ENCODE results near the gene ITGB6. TPM values are rescaled to one million over a fixed set of nuclear protein-coding genes. Genes with fewer than 3 reads are reported as not detected.

ITGB6 gene
- total and polyA plus RNA-seq, 2 of the 8 experiments (the other 6 are each of a cell fraction or from before 2014, with no cell fraction given) = not detected

DNA sequence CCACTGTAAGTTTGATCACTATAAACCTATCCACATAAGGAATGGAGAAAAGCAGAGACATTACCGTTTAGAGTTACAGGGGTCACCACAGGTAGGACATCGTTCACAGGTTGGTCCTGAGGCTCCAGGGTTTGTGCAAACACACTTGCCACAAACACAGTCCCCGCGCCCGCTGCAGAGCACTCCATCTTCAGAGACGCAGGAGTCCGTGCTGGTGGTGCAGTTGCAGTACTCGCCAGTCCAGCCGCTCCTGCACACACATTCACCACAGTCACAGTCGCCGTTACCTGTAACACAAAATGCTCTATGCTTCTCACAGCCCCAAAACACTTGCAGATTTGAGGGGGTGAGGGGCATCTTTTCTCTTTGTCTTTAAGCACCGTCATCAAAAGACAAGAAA lies 73.8 kb downstream of the ITGB6 start:
- Histone ChIP-seq H2BK12ac (ENCODE audit: low read depth, low read length) (no peak overlapping the region), H3K14ac (ENCODE audit: insufficient read length) (no peak overlapping the region), H2BK5ac (ENCODE audit: low read depth, low read length) (no peak overlapping the region), H2BK15ac (ENCODE audit: low read length) (no peak overlapping the region), H3K79me2 (ENCODE audit: control insufficient read depth in 1 of 2, insufficient read depth in 2 of 2, low read length in 2 of 2) (no peaks in the 10 kb centered on the region), H2BK20ac (ENCODE audit: low read length) (no peak overlapping the region), H3K27me3 (replicated peaks in 1 of 4; ENCODE audit: control insufficient read depth in 3 of 4, extremely low read depth in 1 of 4, insufficient read depth in 3 of 4, low read length in 3 of 4) (peaks cover 0 to 2% (median 0%) of the 10 kb centered on the region in 4 experiments; a peak in 1 of 7 replicates), H3K4me2 (ENCODE audit: insufficient read depth in 1 of 2, low read depth in 2 of 2, low read length in 2 of 2) (no peak overlapping the region), H3K9ac (replicated peaks in 1 of 4; ENCODE audit: extremely low read depth in 1 of 4, low read depth in 3 of 4, low read length in 3 of 4) (no peak overlapping the region), H4K91ac (replicated peaks; ENCODE audit: insufficient read length, low read length) (no peak overlapping the region), H3K23ac (ENCODE audit: insufficient read length) (no peak overlapping the region), H2AK5ac (ENCODE audit: low read depth, low read length) (no peak overlapping the region), H3K4ac (replicated peaks; ENCODE audit: insufficient read length, low read depth, low read length) (no peak overlapping the region), H3K79me1 (ENCODE audit: low read depth, low read length) (no peaks in the 10 kb centered on the region), H3K36me3 (ENCODE audit: control insufficient read depth in 2 of 4, insufficient read depth in 4 of 4, low read length in 3 of 4) (no peaks in the 10 kb centered on the region), H4K20me1 (replicated peaks in 1 of 2; ENCODE audit: control insufficient read depth in 1 of 2, insufficient read depth in 2 of 2, low read length in 2 of 2) (no peaks in the 10 kb centered on the region), H3K56ac (replicated peaks; ENCODE audit: insufficient read length, low read depth, low read length) (no peak overlapping the region), H3K4me1 (replicated peaks in 1 of 4; ENCODE audit: control insufficient read depth in 3 of 4, insufficient read depth in 4 of 4, low read length in 3 of 4) (no peaks in the 10 kb centered on the region), H4K8ac (ENCODE audit: extremely low read depth, insufficient read depth, low read length) (no peak overlapping the region; the same call in none of the 2 replicates), H3K9me3 (ENCODE audit: insufficient read depth in 2 of 2, low read depth in 1 of 2, low read length in 1 of 2) (no peaks in the 10 kb centered on the region), H3K4me3 (ENCODE audit: extremely low read depth in 1 of 4, insufficient read depth in 2 of 4, low read depth in 3 of 4, low read length in 4 of 4) (no peak overlapping the region), H3K18ac (ENCODE audit: extremely low read depth, low read length) (no peak overlapping the region), H2BK120ac (replicated peaks; ENCODE audit: low read depth, low read length) (no peak overlapping the region), H4K5ac (ENCODE audit: insufficient read length, low read depth, low read length) (no peak overlapping the region), H3K27ac (ENCODE audit: low read depth, low read length) (no peak overlapping the region), H2AFZ (ENCODE audit: low read length) (no peak overlapping the region), H3K23me2 (ENCODE audit: low read depth, low read length) (no peaks in the 10 kb centered on the region)
- DNase-seq (ENCODE audit: low read depth in 1 of 2, low spot score in 2 of 2) (no peak), FAIRE-seq (no peak)
- 92% methylated on average over 12 of the region's 12 CpGs; no CpG with 5 or more reads in 1 of the 2 experiments for WGBS, 2 experiments (ENCODE audit: extremely low coverage in 1 of 2, insufficient coverage in 1 of 2, insufficient read length in 1 of 2, insufficient replicate concordance in 2 of 2, low coverage in 1 of 2, low lambda C conversion rate in 2 of 2, missing lambda C conversion rate in 1 of 2)
- ChIA-PET POLR2A (ENCODE audit: partially characterized antibody) (no interaction called here), CTCF (ENCODE audit: partially characterized antibody) (interaction anchor here (0.8 kb wide), 1 partner anchor 17 kb away, joined by 3 read pairs; no protein-coding TSS in a partner anchor)
- TF ChIP-seq SUZ12 (IDR thresholded peaks at IDR 0.05; ENCODE audit: low read length) = no peak
- no peak for TF ChIP-seq CBX8 (IDR thresholded peaks at IDR 0.05; ENCODE audit: borderline replicate concordance, low read depth, low read length)
- no peak for TF ChIP-seq POLR2A (IDR thresholded peaks at IDR 0.05; ENCODE audit: control extremely low read depth in 1 of 2, low read depth in 2 of 2, low read length in 2 of 2)
- TF ChIP-seq EZH2 (IDR thresholded peaks at IDR 0.05; ENCODE audit: low read depth, low read length, severe bottlenecking) = no peak
- TF ChIP-seq, protein P1, sequence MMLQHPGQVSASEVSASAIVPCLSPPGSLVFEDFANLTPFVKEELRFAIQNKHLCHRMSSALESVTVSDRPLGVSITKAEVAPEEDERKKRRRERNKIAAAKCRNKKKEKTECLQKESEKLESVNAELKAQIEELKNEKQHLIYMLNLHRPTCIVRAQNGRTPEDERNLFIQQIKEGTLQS (IDR thresholded peaks at IDR 0.05; ENCODE audit: insufficient read depth, low read depth, low read length) = no peak
- no peak for TF ChIP-seq CTBP2 (IDR thresholded peaks at IDR 0.05; ENCODE audit: borderline replicate concordance, insufficient read depth, insufficient read length, low read length)
- no peak for TF ChIP-seq POLR2AphosphoS5 (IDR thresholded peaks at IDR 0.05; ENCODE audit: low read depth, low read length)
- no peak for TF ChIP-seq KDM4A (IDR thresholded peaks at IDR 0.05; ENCODE audit: low read depth, low read length, severe bottlenecking)

Measured in H1 (cell line).